ENCODE measurements around the gene PCDH18.
A peak's percentile ranks its signal among the peaks of the same experiment; 100 is the strongest.
"Not testable (repeated sequence)": the region's sequence is repeated elsewhere in the genome, so short reads cannot be mapped to it uniquely, and the experiment has no call there.

The PCDH18 gene

DNA sequence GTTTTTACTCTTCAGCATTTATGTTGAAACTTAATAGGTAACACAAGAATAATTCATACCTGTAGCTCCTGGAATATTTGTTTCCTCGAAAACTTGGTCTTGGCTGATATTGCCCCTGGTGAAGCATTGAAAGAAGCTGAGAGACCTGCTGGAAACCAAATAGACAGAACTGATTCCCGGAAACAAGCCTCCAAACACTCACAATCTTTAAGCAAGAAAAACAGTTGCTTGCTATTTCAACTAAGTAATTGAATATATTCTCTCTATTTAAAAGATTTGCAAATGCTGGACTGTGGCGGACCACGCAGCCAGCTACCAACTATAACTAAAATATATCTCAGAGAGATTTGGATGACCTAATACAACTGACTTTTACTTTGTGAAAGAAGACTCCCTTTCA, 3.6 kb downstream of the PCDH18 start:
- no peak for DNase-seq

DNA sequence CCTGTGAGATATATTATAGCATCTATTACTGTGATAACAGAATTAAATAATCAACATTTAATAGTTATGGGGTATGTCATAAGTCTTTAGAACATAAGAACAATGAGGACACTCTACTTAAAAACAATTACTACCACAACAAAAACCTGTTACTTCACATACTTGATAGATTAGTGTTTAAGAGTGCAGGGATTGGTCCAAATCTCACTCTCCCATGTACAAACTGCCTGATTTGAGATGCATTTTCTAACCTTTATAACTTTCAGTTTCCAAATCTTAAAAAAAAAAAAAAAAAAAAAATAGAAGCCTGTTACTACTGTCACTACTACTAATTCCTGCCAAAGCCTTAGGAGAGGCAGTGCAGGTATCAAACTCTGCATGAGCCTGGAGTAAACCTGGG, 5.6 kb downstream of the PCDH18 start:
- no peak for DNase-seq

DNA sequence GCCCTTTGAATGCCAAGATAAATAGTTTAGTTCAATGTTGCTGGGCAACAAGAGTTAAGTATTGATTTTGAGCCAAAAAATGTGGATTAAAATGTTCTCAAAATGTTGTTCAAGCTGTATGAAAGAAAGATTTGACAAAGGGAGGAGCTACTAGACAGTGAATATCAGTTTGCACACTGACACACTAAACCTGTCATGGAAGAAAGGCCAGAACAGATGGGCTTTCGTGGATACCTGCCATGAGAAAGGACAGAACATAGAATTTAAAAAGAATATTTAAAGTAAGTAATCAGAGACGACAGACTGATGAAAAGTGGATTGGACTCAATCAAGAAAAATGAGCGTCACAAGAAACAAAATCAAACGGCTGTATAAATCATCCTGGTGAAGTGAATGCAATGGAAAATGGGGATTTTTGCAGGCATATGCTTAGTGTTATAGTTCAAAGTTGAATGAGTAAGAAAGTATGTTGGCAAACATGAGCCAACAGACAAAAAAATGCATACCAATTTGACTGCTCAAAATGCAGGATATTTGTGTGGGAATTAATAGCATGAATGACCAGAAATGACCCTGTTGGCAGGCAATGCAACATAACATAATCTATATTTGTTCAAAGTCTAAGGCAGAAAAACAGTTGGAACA, 7.4 kb downstream of the PCDH18 start:
- no peak for DNase-seq

DNA sequence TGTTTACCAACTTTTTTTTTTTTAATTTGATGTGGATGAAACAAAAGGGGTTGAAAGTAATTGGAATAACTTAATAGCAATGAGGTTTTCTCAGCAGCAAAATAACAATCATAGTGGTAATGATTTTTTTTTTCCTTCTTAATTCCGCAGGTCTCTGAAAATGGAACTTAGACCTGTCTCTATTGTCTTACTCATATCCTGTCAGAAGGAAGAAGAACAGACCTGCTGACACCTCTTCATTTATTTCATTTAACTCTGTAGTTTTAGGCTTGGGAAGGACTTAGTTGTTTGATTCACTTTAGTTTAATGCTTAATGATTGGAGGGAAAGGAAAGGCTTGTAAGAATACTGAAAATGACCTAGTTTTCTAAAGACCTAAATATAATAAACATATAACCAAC, 9.0 kb downstream of the PCDH18 start:
- no peak for DNase-seq

DNA sequence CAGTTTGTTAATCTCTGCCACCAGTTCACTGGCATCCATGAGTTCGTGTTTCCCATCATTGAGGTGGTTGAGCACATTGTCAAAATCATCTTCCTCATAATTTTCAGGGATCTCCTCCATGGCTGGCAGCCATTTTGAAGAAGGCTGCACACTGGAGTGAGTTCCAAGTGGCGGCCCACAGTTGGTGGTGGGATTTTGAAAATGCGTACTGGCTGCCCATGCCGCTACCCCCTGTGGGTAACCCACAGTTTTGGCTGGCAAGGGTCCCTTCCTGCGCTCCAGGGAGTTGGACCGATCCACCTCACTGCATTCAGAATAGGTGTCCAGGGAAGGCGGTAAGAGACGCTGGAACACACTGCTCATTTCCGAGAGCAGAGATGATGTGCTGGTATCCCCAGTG, 11.2 kb downstream of the PCDH18 start:
- no peak for DNase-seq

DNA sequence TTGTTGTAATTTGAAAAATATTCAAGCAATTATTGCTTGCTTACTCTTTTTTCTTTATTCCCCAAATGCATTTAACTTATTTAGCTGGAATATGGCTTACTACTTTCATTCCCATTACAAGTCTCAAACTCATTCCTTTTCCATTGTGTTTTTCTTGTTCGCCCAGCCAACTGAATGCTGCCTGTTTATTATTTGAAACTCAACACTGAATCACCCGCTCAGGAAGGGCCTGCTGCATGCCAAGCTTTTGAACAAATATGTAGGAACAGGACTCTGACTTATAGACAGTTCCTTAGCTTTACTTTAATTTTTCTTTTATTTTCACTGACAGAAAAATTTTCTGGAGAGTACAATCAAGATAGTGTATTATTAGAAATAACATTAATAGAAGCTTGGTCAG, 12.9 kb downstream of the PCDH18 start:
- no peak for DNase-seq

DNA sequence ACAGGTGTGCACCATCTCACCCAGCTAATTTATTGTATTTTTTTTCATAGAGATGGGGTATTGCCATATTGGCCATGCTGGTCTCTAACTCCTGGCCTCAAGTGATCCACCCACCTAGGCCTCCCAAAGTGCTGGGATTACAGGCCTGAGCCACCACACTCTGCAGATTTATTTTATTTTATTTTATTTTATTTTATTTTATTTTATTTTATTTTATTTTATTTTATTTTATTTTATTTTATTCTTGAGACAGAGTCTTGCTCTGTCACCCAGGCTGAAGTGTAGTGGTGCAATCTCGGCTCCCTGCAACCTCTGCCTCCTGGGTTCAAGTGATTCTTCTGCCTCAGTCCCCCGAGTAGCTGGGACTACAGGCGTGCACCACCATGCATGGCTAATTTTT, 15.0 kb downstream of the PCDH18 start:
- DNase-seq: not testable (repeated sequence)

DNA sequence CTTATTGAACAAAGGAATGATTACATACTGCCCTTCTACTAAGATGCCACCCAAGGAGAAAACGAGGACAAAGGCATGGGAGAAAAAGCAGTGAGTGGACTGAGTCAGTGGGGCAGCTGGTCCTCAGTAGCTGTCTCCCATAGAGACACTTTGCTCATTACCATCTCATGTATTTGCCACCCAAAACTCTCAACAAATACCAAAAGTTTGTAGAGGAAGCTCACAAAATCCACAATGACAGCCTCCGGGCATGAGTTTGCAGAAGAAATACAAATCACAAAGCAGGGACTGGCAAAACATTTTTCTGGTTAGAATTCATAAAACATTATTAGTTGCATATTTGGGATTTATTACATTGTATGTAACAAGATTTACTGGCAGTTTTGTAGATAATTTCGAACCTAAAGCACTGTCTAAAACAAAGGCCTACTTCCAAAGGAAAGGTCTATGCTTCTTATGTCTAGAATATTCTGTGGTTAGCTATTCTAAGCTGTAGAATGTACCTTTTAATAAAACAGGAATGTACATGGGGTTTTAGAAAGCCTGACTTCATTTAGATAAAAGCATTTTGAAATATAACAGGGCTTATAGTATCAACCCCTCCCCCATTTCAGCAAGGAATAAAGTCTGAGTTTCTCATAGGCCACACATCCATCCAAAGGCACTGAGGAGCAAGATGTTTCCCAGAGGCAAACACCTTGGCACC, 17.7 kb downstream of the PCDH18 start:
- no peak for DNase-seq

DNA sequence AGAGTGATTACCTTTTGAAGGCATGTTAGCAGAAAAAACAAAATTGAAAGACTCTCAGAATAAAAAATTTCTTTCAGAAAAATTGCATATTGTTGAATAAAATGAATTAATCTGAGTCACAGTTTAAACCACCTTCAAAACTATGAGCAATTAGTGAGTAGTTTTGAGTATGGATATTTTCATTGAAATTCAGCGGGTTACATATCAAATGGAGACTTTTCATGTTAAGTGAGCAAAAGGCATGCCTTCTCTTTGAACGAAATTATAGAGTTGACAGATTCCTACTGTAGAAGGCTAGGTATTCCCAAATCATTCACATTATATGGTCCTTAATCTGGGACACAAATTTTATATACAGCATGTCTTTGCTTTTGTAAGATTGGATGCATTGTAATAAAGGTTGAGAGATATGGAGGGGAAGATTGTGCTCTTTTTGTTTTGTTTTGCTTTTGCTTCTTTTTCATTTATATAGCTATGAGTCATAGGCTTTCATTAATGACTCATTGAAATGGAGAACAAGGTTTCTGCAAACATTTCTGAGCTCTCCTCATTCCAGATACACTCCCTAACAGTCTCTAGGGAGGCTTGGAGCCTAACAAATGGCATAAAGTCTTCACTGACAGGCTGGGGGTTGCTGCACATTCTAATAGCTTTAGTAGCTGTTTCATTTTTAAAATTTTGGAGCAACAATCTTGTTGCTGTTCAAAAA, 21.6 kb downstream of the PCDH18 start:
- DNase-seq: no peak

DNA sequence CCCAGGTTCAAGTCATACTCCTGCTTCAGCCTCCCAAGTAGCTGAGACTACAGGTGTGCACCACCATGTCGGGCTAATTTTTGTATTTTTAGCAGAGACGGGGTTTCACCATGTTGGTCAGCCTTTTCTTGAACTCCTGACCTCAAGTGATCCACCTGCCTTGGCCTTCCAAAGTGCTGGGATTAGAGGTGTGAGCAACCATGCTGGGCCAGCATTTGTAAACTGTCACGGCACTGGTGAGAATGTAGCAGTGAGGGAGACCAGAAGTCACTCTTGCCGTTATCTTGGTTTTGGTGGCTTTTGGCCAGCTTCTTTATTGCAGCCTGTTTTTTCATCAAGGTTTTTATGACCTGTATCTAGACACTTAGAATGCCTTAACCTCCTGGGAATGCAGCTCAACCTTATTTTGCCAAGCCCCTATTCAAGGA, 22.4 kb downstream of the PCDH18 start:
- no peak for DNase-seq

DNA sequence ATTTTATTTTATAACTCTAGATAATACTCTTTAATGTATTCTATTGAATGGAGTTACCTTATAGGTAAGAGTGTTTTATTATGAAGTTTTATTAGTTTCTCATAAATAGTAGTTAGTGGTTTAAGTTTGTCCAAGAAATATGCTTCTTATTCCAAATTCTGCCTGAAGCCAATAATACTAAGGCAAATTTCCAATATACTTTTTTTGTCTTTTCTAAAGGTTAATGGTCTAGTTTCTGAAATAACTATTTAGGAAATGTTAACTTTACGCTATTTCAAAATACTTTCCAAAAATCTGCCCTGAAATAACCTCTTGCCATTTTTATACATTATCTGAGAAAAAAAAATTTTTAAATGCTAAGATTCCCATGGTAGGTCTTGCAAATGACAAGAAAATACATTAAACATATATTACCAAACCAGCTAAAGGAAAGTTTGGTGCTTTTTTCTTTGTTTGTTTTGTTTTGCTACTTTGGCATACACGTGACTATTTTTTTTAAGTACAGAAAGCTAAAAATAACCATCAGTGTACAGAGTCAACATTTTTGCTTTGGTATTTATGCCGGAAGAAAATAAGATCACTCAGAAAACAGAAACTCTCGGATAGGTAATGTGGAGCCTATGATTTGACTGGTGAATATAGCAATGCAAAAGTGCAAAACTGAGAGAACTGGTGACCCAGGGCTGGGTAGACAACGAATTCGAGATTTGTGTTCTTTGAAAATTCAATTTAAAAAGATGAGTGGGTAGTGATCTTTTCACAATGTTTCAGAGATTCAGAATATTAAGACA, 29.8 kb downstream of the PCDH18 start:
- no peak for DNase-seq

DNA sequence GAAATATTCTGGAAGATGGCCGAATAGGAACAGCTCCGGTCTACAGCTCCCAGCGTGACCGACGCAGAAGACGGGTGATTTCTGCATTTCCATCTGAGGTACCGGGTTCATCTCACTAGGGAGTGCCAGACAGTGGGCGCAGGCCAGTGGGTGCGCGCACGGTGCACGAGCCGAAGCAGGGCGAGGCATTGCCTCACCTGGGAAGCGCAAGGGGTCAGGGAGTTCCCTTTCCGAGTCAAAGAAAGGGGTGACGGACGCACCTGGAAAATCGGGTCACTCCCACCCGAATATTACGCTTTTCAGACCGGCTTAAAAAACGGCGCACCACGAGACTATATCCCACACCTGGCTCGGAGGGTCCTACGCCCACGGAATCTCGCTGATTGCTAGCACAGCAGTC, 36.0 kb downstream of the PCDH18 start:
- DNase-seq: not testable (repeated sequence)

DNA sequence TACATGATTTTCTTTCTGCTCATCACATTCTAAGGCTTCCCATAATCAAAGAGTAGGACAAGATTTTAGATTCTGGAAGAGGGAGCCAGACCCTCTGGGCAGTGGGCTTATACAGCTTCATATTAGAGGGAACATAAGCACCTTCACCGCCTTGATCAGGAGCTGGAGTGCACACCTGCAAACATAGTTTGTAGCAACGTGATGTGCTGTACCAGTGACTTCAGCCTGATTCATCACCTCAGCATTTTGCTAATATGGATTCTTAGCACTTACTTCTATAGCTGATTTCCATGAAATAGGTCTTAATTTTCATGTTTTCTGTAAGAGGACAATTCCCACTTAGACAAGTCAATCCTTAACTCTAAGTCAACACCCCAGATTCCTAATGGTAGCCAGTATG, 36.7 kb downstream of the PCDH18 start:
- no peak for DNase-seq

DNA sequence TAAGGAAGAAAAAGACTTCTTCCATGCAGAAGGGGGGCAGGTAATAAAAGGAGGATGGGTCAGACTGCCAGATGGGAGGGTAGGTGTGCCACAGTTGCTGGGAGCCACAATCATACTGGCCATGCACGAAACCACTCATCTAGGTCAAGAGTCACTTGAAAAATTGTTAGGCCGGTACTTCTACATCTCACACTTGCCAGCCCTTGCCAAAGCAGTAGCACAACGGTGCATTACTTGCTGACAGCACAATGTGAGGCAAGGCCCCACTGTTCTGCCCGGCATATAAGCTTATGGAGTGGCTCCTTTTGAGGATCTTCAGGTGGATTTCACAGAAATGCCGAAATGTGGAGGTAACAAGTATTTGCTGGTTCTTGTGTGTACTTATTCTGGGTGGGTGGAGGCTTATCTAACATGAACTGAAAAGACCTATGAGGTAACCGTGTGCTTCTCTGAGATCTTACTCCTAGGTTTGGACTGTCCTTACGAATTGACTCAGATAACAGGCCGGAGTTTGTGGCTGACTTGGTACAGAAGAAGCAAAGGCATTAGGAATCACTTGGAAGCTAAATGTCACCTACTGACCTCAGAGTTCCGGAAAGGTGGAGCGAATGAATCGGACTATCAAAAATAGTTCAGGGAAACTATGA, 48.9 kb downstream of the PCDH18 start:
- DNase-seq: not testable (repeated sequence)

DNA sequence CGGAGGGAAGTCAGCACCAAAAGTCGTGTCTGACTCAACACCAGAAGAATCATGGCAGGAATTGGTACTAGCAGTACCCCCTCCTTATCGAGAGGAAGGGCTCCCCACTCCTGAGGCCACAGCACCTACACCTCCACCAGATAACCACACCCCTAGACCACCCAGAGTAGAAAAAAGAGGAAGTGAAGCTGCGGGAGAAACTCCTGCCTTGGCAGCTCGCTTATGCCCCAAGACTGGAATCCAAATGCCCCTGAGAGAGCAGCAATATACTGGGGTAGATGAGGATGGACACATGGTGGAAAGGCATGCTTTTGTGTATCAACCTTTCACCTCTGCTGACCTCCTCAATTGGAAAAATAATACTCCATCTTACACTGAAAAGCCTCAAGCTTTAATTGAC, 52.6 kb downstream of the PCDH18 start:
- not testable (repeated sequence) for DNase-seq

DNA sequence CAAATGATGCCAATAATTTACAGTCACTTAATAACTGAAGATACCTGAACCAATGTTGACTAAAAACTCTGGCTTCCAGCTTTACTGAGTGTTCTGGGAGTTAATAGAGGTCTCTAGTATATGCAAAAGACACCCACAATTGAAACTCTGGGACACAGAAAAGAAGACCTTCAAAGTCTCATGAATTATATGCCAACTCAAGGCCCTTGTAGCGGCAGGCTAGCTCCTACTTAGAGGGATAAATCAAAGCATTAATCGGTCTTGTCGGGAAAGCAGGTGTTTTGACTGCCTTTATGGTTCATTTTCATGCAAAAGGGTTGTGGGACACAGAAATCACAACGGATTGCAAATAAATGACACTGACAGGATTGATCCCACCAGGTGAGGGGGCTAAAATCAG, 55.9 kb downstream of the PCDH18 start:
- DNase-seq: no peak

DNA sequence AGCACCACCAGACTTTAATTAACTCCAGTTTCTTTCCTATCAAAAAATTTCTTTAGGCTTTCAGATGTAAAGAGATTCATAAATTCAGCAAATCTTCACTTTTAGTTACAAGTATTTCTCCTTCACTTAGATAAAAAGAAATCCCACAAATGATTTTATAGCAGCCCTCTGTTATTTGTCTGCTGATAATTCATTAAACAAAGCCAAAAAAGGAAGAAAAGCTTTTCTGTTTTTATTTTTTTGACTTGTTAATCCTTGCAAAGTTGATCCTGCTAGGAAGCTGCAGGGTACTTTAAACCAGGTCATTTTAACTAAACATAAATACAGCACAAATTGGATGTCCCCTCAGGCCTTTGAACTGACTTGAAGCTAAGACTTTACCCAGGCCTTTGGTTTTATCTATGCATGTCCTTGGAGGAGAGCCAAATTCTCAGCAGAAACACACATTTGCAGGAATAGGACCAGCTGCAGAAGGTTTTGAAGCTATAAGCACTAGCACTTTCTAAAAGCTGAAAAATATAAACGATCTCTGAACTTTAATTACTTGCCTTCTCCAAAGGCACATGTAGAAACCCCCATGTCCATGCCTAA, 57.5 kb downstream of the PCDH18 start:
- peak; percentile 29 for DNase-seq

DNA sequence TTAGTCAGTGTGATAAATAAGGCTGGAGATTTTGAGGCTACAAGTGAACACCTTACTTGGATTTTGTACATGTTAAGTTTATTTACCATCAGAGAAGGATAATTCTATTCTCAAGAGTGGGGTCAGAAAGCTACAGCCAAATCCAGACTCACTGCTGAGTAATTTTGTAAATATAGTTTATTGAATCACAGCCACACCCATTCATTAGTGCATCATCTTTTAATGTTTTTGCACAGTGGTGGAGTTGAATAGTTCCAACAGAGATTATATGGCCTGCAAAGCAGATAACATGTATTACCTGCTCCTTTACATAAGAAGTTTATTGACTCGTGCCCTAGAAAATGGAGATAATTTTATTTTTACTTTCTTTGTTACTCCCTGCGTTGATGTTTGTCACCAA, 60.4 kb downstream of the PCDH18 start:
- DNase-seq: no peak

DNA sequence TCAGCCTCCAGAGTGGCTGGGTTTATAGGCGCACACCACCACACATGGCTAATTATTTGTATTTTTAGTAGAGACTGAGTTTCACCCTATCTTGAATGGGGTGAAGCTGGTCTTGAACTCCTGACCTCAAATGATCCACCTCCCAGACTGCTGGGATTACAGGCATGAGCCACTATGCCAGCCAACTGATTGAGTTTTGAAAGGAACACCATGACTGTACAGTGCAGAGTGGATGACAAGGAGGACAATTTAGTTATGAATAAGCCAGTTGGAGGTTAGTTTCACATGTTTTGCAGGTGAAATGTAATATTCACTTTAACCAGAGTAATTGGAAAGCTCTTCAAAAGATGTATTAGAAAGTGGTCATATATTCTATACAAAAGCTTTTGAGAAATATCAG, 60.8 kb downstream of the PCDH18 start:
- no peak for DNase-seq

DNA sequence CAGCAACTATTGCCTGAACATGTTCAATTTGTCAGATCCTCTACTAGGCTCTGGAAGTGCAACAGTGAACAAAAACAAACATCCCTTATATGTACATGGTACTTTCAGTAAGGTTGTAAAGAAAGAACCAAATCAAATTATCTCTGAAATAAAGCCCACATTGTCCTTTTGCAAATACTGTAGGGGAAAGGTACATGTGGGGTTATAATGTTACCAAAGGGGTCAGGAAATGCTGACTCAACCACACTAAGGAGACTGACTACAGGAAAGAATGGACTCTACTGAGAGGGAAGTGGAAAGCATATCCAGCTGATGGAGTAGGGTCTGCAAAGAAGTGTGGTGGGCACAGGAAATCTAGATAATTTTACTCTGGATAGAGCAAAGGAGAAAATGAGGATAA, 61.5 kb downstream of the PCDH18 start:
- DNase-seq: no peak

All from femur (tissue), 1 donor.